HepG2 (cell line): ENCODE results near the gene BRPF1. TPM values are rescaled to one million over a fixed set of nuclear protein-coding genes. Genes with fewer than 3 reads are reported as not detected.
A peak's percentile ranks its signal among the peaks of the same experiment; 100 is the strongest.

Source experiments
- EP300 ChIP-seq, 3 experiments: sonication (generic) in 1 of 3; formaldehyde crosslinking in 1 of 3; IDR thresholded peaks; 2 replicates each; pipeline versions ENCODE4 v1.5.1 to v1.6.1; 2011 to 2020; ENCODE audit warnings: low read depth in 2 of 3, low read length in 2 of 3, borderline replicate concordance in 1 of 3, improper control_type of control experiment in 1 of 3, mild to moderate bottlenecking in 1 of 3, missing genetic modification reagents in 1 of 3, moderate library complexity in 1 of 3
- ERF ChIP-seq: IDR thresholded peaks from 2 replicates; pipeline ENCODE4 v1.6.1; 2018; ENCODE audit warnings: missing biosample characterization, missing genetic modification reagents
- FOXO1 ChIP-seq: sonication (generic); formaldehyde crosslinking; IDR thresholded peaks from 2 replicates; pipeline ENCODE4 v1.4.0; 2020; ENCODE audit warnings: missing genetic modification reagents
- GATAD2A ChIP-seq: IDR thresholded peaks from 2 replicates; pipeline ENCODE4 v1.6.1; 2016
- HDAC1 ChIP-seq: sonication (generic); formaldehyde crosslinking; IDR thresholded peaks from 2 replicates; pipeline ENCODE4 v1.5.1; 2020; ENCODE audit warnings: mild to moderate bottlenecking, missing genetic modification reagents
- HDAC2 ChIP-seq: sonication (generic); formaldehyde crosslinking; IDR thresholded peaks from 2 replicates; pipeline ENCODE4 v1.4.0; 2020; ENCODE audit warnings: missing genetic modification reagents
- HES4 ChIP-seq: sonication (generic); formaldehyde crosslinking; IDR thresholded peaks from 2 replicates; pipeline ENCODE4 v1.9.0; 2021; ENCODE audit warnings: mild to moderate bottlenecking, missing genetic modification reagents, borderline replicate concordance
- HIVEP1 ChIP-seq: sonication (generic); formaldehyde crosslinking; IDR thresholded peaks from 2 replicates; pipeline ENCODE4 v1.4.0; 2020; ENCODE audit warnings: mild to moderate bottlenecking, missing genetic modification reagents
- HNRNPL ChIP-seq: fragments of 200-400 bp; formaldehyde crosslinking; IDR thresholded peaks from 2 replicates; pipeline ENCODE4 v1.6.1; 2017; ENCODE audit warnings: mild to moderate bottlenecking, low read depth, low read length
- IKZF4 ChIP-seq: sonication (generic); formaldehyde crosslinking; IDR thresholded peaks from 2 replicates; pipeline ENCODE4 v1.5.1; 2020; ENCODE audit warnings: borderline replicate concordance, mild to moderate bottlenecking, low read depth, missing genetic modification reagents; ENCODE audit errors: not compliant biosample characterization
- MYC ChIP-seq: sonication (generic); formaldehyde crosslinking; IDR thresholded peaks from 2 replicates; pipeline ENCODE4 v1.9.0; 2021; ENCODE audit warnings: missing genetic modification reagents, borderline replicate concordance
- RBM39 ChIP-seq: fragments of 200-400 bp; formaldehyde crosslinking; IDR thresholded peaks from one replicate; pipeline ENCODE4 v1.6.1; 2018; ENCODE audit warnings: antibody characterized with exemption, mild to moderate bottlenecking, low read depth, low read length; ENCODE audit not compliant: poor library complexity, severe bottlenecking
- SIX4 ChIP-seq: sonication (generic); formaldehyde crosslinking; IDR thresholded peaks from 2 replicates; pipeline ENCODE4 v1.4.0; 2020; ENCODE audit warnings: missing genetic modification reagents
- SPEN ChIP-seq: sonication (generic); formaldehyde crosslinking; IDR thresholded peaks from 2 replicates; pipeline ENCODE4 v1.5.1; 2020; ENCODE audit warnings: low read depth, mild to moderate bottlenecking, missing genetic modification reagents
- ZC3H4 ChIP-seq: sonication (generic); formaldehyde crosslinking; IDR thresholded peaks from 2 replicates; pipeline ENCODE4 v1.4.0; 2020; ENCODE audit warnings: missing genetic modification reagents, borderline replicate concordance
- ZNF143 ChIP-seq: sonication (generic); formaldehyde crosslinking; IDR thresholded peaks from 2 replicates; pipeline ENCODE4 v1.4.0; 2020; ENCODE audit warnings: missing genetic modification reagents
- ZNF20 ChIP-seq: sonication (generic); formaldehyde crosslinking; IDR thresholded peaks from 2 replicates; pipeline ENCODE4 v1.4.0; 2020; ENCODE audit warnings: mild to moderate bottlenecking, moderate library complexity, missing genetic modification reagents
- ZNF225 ChIP-seq: sonication (generic); formaldehyde crosslinking; IDR thresholded peaks from 2 replicates; pipeline ENCODE4 v1.4.0; 2020; ENCODE audit warnings: mild to moderate bottlenecking, missing genetic modification reagents
- ZNF331 ChIP-seq: sonication (generic); formaldehyde crosslinking; IDR thresholded peaks from 2 replicates; pipeline ENCODE4 v1.4.0; 2020; ENCODE audit warnings: missing genetic modification reagents
- ZNF510 ChIP-seq: sonication (generic); formaldehyde crosslinking; IDR thresholded peaks from 2 replicates; pipeline ENCODE4 v1.4.0; 2020; ENCODE audit warnings: low read depth, mild to moderate bottlenecking, missing genetic modification reagents
- polyA plus RNA-seq, 8 experiments: library from polyadenylated mRNA; depleted of rRNA in 3 of 8; stranded (reverse) in 7 of 8; unstranded in 1 of 8; fragments of >200 nt; fragmentation: Illumina TruSeq in 4 of 8; extraction: Trizol in 4 of 8; gene quantifications; 2 replicates each; pipeline versions ENCODE4 v1.2.1 to v1.2.3, GENCODE V29; 2011 to 2016; ENCODE audit warnings: low read depth in 4 of 8, missing spikeins in 1 of 8, mixed read lengths in 1 of 8; ENCODE audit not compliant: insufficient read depth in 1 of 8
- total RNA-seq, 5 experiments: library from RNA; depleted of rRNA; stranded (reverse); fragments of >200 nt; fragmentation: Illumina TruSeq; extraction: Trizol; gene quantifications; 2 replicates each; pipeline ENCODE4 v1.2.3, GENCODE V29; 2016; ENCODE audit warnings: low read depth in 1 of 5
- TF ChIP-seq, protein P1 (sequence below): sonication (generic); formaldehyde crosslinking; IDR thresholded peaks from 2 replicates; pipeline ENCODE4 v1.5.1; 2020; ENCODE audit warnings: mild to moderate bottlenecking, missing genetic modification reagents, moderate library complexity
- TF ChIP-seq, protein P2 (sequence below): sonication (generic); formaldehyde crosslinking; IDR thresholded peaks from 2 replicates; pipeline ENCODE4 v1.8.0; 2022; ENCODE audit warnings: mild to moderate bottlenecking, missing genetic modification reagents, moderate library complexity
- TF ChIP-seq, protein P3 (sequence below): IDR thresholded peaks from 2 replicates; pipeline ENCODE4 v1.6.1; 2016; ENCODE audit warnings: low read depth, control low read depth
- TF ChIP-seq, protein P4 (sequence below): sonication (generic); formaldehyde crosslinking; IDR thresholded peaks from 2 replicates; pipeline ENCODE4 v1.5.0; 2020; ENCODE audit warnings: missing genetic modification reagents

BRPF1 gene
- total and polyA plus RNA-seq, 2 of the 13 experiments (the other 11 are each of a cell fraction or from before 2014, with no cell fraction given) = 7.3 to 10.0 TPM

DNA sequence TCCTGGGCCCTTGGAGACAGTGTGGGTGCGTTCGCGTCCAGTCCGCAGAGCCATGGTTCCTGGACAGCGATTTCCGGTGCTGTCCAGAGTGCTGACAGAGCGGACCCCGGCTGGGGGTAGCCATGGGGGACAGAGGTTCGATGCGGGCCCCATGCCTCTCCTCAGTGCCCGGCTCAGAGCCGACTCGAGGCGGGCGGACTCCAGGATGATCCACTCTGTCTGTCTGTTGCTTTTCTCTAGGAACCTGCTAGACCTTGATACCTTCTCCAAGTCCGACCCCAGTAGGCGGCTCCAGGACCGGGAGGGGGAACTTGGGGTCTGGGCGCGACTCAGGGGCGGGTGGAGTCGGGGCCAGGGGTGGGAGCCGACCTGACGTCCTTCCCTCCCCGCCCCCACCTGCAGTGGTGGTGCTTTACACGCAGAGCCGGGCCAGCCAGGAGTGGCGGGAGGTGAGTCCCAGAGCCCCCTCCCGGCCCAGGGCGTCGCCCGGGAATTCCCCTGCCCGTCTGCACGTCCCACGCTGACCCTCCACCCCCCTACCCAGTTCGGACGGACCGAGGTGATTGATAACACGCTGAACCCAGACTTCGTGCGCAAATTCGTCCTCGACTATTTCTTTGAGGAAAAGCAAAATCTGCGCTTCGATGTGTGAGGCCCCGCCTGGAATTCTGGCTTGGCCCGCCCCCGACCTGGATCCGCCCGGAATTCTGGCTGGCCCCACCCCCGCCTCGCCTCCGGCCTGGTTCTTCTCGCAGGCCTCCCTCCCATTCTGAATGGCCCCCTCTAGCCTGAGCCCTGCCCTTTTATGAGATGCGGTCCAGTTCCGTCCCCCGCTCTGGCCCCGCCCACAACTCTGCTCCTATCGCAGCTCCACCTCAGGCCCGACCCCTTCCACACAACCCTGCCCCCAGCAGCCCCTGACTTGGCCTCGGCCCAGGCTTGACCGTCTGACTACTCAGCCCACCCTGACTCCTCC is 26.9 kb upstream of the BRPF1 start (continued):
- TF ChIP-seq, protein P1, sequence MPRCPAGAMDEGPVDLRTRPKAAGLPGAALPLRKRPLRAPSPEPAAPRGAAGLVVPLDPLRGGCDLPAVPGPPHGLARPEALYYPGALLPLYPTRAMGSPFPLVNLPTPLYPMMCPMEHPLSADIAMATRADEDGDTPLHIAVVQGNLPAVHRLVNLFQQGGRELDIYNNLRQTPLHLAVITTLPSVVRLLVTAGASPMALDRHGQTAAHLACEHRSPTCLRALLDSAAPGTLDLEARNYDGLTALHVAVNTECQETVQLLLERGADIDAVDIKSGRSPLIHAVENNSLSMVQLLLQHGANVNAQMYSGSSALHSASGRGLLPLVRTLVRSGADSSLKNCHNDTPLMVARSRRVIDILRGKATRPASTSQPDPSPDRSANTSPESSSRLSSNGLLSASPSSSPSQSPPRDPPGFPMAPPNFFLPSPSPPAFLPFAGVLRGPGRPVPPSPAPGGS (CRISPR knock-in tag) = 0 out of 2 replicates have a peak, but pooled peaks have one; percentile 47
- TF ChIP-seq ZNF331 (CRISPR knock-in tag) (peak; percentile 83), MYC (CRISPR knock-in tag) (no peak), IKZF4 (peak; percentile 85), HES4 (CRISPR knock-in tag) (peak; percentile 91), ZC3H4 (CRISPR knock-in tag) (peak; percentile 53; the same call in 1 of the 2 replicates), ERF (CRISPR knock-in tag) (peak; percentile 70), ZNF143 (CRISPR knock-in tag) (no peak), HDAC1 (CRISPR knock-in tag) (peak; percentile 47; the same call in 1 of the 2 replicates), ZNF510 (CRISPR knock-in tag) (0 out of 2 replicates have a peak, but pooled peaks have one; percentile 36), EP300 (IDR thresholded peaks at IDR 0.05; ENCODE audit: low read depth in 2 of 2, low read length in 2 of 2) (no peak), EP300 (CRISPR knock-in tag; IDR thresholded peaks at IDR 0.05; ENCODE audit: borderline replicate concordance) (0 out of 2 replicates have a peak, but pooled peaks have one; percentile 26), HNRNPL (no peak), SPEN (no peak), SIX4 (CRISPR knock-in tag) (peak; percentile 57; the same call in 1 of the 2 replicates), GATAD2A (CRISPR knock-in tag) (peak; percentile 28; the same call in 1 of the 2 replicates), ZNF225 (CRISPR knock-in tag) (no peak), HDAC2 (peak; percentile 48; the same call in 1 of the 2 replicates), FOXO1 (CRISPR knock-in tag) (peak; percentile 64; the same call in 1 of the 2 replicates), HIVEP1 (CRISPR knock-in tag) (no peak), RBM39 (no peak), ZNF20 (no peak)
- TF ChIP-seq, protein P2, sequence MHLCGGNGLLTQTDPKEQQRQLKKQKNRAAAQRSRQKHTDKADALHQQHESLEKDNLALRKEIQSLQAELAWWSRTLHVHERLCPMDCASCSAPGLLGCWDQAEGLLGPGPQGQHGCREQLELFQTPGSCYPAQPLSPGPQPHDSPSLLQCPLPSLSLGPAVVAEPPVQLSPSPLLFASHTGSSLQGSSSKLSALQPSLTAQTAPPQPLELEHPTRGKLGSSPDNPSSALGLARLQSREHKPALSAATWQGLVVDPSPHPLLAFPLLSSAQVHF = 0 out of 2 replicates have a peak, but pooled peaks have one; percentile 51
- TF ChIP-seq, protein P3, sequence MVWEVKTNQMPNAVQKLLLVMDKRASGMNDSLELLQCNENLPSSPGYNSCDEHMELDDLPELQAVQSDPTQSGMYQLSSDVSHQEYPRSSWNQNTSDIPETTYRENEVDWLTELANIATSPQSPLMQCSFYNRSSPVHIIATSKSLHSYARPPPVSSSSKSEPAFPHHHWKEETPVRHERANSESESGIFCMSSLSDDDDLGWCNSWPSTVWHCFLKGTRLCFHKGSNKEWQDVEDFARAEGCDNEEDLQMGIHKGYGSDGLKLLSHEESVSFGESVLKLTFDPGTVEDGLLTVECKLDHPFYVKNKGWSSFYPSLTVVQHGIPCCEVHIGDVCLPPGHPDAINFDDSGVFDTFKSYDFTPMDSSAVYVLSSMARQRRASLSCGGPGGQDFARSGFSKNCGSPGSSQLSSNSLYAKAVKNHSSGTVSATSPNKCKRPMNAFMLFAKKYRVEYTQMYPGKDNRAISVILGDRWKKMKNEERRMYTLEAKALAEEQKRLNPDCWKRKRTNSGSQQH (CRISPR knock-in tag) = peak; percentile 95
- TF ChIP-seq, protein P4, sequence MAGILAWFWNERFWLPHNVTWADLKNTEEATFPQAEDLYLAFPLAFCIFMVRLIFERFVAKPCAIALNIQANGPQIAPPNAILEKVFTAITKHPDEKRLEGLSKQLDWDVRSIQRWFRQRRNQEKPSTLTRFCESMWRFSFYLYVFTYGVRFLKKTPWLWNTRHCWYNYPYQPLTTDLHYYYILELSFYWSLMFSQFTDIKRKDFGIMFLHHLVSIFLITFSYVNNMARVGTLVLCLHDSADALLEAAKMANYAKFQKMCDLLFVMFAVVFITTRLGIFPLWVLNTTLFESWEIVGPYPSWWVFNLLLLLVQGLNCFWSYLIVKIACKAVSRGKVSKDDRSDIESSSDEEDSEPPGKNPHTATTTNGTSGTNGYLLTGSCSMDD (CRISPR knock-in tag) = no peak
